GM21737 (cell line): ENCODE data around the gene SMG1.
A peak's percentile ranks its signal among the peaks of the same experiment; 100 is the strongest.
"Not testable (repeated sequence)": the region's sequence is repeated elsewhere in the genome, so short reads cannot be mapped to it uniquely, and the experiment has no call there.

Experiments used
- ATAC-seq: cut with Tn5 transposase; IDR thresholded peaks from one replicate; pipeline ENCODE4 v1.9.1; 2021; ENCODE audit warnings: mild to moderate bottlenecking, moderate library complexity; ENCODE audit not compliant: unreplicated experiment

SMG1 gene

DNA sequence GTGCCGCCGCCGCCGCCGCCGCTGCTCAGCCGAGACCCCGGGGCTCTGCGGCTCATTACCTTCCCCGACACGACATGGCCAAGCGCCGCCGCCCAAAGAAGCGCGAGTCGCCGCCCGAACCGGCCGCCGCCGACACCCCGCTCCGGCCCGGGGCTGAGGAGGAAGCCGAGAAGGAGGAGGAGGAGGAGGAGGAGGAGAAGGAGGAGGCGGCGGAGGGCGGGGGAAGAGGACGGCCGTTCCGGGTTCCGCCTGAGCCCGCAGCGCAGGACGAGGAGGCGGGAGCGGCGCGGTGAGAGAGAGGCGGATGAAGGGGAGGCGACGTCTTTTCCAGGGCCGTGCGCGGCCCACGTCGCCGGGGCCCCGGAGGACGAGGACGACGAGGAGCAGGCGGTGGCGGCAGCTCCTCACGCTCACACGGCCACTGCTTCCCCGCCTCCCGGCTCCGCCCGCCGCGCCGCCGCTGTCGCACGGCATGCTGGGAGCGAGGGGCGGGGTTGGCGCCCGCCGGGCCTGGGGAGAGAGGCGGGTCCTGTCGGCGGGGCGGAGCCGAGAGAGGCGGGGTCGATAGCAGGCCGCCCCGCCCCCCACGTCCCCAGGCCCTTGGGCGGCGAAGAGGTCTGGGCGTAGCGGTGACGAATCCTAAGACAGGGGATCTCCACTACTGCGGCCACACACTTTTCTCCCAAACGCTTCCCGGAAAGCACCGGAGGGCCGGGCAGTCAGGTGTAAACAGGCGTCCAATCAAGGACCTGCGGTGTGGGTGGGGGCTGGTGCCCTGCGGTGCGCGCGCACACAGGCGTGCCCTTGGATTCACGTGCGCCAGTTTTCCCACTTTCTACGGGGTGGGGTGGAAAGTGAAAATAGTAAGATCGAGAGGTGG lies at the start of gene SMG1:
SMG1 (minus strand) TSS at position 423 of the 880 bp plus-strand sequence; CDS start at position 56, 367 bp downstream.
- ATAC-seq = peak; percentile 88

DNA sequence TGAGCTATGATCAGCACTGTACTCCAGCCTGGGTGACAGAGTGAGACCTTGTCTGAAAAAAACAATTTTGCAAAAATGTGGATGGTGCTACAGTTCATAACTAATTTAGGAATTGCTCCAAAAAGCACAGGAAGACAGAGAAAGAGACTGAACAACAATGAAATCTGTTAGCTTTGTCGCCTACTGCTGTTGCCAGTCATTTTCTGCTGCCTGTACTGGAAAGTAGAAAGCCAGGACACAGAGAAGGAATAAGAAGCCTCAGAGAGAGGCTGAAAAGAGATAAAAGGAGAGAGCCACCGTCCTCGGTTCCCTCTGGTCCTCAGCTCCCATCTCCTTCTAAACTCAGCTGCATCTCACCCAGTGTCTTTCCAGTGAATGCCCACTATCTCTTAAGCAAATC lies 48.9 kb upstream of the SMG1 start:
- no peak for ATAC-seq

DNA sequence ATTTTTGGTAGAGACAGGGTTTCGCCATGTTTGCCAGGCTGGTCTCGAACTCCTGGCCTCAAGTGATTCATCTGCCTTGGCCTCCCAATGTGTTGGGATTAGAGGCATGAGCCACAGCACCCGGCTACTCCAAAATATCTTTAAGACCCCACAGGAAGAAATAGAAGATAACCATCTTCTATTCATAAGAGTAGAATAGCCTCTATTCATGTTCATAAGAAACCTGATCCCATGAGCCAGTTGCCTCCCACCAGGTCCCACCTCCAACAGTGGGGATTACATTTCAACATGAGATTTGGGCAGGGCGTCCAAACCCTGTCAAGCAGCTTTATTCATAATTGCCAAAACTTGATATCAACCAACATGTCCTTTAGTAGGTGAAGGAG lies 43.6 kb upstream of the SMG1 start:
- no peak for ATAC-seq

DNA sequence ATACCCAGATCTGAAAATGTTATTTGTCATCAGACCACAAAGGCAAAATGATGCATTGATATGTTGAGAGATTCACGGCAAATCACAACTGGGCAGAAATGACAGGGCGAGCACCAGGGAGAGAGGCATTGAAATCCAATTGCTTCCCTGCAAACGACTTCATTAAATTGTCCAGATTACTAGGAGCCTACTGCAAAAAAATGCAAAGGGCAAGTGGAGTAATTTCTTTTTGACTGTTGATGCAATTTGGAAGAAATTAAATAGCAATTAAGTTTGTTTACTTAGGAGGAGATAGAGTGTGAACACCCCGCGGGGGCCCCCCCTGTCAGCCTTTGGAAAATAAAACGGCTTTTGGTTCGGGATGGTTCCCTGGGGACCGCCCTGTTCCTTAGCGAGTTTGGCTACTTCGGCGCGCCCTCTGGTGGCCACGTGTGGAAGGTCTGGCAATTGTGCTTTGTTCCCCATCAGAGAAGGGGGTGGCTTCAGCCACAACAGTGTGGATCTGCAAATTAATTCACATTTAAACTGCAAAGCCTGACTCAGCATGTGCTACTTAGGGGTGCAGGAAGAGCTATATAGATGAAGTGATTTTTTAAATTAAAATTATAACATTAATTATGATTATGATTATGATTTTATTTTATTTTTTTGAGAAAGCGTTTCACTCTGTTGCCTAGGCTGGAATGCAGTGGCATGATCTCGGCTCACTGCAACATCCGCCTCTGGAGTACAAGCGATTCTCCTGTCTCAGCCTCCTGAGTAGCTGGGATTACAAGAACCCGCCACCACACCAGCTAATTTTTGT lies 43.0 kb upstream of the SMG1 start:
- no peak for ATAC-seq

DNA sequence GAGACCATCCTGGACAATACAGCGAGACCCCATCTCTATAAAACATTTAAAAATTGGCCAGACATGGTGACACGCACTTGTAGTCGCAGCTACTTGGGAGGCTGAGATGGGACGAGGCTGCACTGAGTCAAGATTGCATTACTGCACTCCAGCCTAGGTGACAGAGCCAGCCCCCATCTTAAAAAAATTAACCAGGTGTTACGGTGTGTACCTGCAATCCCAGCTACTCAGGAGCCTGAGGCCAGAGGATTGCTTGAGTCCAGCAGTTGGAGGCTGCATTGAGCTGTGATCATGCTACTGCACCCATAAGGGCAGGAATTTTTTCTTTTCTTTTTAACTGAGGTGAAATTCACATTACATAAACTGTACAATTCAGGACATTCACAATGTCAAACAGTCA lies 40.6 kb upstream of the SMG1 start:
- no peak for ATAC-seq

DNA sequence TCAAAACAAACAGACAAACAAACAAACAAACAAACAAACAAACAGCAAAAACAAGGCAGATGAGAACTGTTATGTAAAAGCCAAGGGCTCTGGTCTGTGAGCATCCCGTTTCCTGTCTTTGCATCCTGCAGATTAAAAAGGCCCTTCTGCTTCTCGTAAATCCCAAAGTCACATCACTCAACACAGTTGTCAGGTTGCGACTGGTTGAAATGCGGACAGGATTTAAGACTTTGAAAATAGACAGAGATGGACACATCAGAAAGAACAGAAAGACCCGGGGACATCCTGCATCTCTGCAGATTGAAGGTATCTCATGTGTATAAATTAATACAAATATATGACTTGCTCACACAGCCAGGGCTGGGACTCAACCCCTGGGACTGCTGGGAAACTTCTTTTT lies 39.3 kb upstream of the SMG1 start:
- no peak for ATAC-seq

DNA sequence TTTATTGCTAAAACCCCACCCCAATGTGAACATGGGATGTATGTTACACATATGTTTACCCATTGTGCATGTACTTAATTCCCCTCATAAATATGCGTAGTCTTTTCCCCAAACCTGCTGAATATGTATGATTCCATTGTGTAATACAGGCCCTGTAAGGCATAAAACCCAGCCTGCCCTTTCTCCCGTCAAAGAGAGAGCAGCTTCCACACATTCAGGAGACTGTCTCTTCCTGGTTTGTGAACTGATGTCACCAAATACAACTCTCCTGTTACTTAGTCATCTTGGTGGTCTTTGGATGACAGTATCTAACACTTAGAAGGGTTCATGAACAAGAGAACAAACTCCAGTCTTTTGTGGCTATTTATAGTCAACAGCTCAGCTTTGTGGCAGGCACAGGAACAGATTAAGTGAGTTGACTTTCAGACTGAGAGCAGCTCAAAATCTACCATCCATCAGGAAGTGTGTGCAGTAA lies 32.9 kb upstream of the SMG1 start:
- no peak for ATAC-seq

DNA sequence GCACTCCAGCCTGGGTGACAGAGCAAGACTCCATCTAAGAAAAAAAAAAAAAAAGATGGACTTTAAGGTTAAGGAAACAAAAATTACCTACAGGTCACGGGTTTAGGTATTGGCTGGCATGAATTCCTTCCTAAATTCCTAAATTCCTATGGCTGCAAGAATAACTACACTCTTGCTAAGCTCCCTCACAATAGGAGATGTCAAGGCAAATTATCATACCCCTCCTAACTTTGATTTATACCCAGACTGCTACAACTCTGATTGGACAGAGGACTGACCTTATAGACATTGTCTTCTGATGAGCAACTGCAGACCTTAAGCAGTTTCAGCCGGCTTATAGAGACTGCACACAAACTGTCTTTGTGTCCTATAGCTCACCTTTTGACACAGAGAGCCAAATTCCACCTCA lies 32.4 kb upstream of the SMG1 start:
- ATAC-seq = no peak

DNA sequence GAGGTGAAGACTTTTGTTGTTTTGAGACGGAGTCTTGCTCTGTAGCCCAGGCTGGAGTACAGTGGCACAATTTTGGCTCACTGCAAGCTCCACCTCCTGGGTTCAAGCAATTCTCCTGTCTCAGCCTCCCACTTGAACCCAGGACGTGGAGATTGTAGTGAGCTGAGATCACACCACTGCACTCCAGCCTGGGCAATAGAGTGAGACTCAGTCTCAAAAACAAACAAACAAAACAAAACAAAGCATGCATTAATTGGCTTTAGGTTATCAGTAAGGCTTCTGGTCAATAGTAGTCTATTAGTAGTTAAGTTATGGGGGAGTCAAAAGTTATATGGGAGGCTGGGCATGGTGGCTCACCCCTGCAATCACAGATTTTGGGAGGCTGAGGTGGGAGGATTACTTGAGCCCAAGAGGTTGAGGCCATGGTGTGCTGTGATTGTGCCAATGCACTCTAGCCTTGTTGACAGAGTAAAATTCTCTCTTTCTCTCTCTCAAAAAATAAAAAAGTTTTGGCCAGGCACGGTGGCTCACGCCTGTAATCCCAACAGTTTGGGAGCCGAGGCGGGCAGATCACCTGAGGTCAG lies 30.5 kb upstream of the SMG1 start:
- not testable (repeated sequence) for ATAC-seq

DNA sequence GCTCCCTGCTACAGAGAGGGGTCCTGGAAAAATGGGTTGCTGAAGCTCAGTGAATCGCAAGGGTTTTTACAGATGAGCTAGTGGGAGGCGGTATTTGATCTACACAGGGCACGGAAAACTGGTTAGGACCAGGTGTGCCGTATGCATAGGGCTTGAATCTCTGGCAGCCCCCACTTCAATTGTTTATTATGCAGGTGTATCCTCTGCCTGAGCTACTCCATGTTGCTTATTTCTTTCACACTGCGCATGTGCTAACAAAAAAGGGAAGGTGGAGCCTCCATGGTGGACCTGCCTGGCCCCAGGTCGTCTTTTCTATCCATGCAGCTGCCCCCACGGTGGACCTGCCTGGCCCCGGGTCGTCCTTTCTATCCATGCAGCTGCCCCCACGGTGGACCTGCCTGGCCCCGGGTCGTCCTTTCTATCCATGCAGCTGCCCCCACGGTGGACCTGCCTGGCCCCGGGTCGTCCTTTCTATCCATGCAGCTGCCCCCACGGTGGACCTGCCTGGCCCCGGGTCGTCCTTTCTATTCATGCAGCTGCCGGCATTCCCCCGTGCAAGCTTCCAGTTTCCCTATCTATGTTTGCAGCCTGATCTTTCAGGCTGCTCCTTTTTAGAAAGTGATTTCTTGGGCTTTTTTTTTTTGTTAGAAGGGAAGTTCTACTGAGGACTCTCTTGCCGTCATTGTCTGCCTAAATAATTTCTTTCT lies 29.8 kb upstream of the SMG1 start:
- ATAC-seq = not testable (repeated sequence)

DNA sequence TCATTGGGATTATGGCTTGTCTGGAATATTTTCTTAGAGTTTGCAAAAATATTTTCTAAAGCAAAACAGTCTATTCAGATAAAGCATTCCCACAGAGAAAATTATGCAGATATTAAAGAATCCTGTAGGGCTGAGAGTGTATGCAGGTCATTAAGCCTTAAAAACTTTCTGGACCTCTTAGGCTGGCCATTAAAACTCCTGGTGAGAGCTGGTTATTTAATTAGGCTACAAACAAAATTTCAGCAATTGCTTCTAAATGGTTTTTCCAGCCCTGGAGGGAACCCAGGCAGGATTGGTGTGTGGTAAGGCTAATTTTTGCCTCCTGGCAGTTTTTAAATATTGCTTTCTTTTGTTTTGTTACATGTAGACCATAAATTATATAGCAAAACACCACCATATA lies 27.3 kb upstream of the SMG1 start:
- no peak for ATAC-seq

DNA sequence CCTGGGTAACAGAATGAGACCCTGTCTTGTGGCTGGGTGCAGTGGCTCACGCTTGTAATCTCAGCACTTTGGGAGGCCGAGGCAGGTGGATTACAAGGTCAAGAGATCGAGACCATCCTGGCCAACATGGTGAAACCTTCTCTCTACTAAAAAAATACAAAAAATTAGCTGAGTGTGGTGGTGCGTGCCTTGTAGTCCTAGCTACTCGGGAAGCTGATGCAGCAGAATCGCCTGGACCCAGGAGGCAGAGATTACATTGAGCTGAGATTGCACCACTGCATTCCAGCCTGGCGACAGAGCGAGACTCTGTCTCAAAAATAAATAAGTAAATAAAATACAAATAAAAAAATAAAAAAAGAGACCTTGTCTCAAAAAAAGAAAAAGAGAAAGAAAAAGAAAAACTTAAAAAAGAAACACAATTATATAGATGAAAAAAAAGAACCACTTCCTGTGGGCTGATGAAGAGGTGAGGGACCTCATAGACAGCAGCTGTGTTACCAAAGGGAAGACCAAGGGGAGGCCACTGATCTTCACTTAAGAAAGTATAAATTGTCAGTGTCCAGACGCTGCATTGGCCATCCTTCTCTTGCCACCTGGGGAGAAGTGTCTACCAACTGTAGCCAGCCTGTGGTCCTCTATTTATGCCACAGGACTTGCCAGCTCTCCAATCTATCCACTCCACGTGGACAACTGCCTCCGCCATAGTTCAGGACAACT lies 24.4 kb upstream of the SMG1 start:
- ATAC-seq = no peak

DNA sequence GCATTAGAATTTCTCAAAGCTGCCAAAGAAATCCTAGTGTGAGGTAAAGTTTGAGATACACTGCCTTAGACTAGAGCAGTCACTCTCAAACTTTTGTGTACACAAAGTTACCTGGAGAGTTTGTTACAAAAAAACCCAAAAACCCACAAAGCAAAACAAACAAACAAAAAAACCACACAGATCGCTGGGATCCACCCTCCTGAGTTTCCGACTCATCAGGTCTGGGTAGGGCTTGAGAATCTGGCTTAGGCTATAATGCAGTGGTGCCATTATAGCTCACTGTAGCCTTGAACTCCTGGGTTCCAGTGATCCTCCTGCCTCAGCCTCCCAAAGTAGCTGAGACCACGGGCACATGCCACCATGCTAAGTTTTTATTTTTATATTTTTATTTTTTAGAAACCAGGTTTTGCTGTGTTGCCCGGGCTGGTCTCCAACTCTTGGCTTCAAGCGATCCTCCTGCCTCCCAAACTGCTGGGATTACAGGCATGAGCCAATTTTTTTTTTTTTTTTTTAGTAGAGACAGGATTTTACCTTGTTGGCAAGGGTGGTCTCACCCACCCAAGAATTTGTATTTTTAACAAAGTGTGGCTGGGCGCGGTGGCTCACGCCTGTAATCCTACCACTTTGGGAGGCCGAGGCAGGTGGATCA lies 22.3 kb upstream of the SMG1 start:
- no peak for ATAC-seq

DNA sequence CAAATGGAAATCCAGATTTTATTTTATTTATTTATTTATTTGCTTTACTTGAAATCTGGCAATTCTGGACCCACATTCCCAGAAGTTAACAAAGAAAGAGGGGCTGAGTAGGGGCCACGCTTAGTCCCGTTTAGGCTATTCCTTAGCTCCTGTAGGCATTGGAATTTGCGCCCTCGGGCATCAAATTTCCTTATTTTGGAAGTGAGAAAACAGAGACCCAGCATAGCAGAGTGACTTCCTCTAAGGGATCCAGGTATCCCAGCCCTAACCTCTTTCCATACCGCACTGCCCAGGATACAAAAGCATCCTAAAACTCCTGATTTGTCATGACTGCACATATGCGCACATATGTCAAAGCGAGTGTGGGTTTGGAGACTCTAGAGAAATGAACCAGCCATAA lies 19.0 kb upstream of the SMG1 start:
- no peak for ATAC-seq

DNA sequence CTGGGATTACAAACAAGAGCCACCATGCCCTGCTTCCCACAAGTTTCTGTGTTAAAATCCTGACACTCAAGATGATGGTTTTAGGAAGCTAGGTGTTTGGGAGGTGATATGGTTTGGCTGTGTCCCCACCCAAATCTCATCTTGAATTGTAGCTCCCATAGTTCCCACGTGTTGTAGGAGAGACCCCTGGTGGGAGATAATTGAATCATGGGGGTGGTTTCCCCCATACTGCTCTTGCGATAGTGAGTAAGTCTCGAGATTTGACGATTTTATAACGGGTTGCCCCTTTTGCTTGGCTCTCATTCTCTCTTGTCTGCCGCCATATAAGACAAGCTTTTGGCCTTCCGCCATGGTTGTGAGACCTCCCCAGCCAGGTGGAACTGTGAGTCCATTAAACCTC lies 17.2 kb upstream of the SMG1 start:
- no peak for ATAC-seq

DNA sequence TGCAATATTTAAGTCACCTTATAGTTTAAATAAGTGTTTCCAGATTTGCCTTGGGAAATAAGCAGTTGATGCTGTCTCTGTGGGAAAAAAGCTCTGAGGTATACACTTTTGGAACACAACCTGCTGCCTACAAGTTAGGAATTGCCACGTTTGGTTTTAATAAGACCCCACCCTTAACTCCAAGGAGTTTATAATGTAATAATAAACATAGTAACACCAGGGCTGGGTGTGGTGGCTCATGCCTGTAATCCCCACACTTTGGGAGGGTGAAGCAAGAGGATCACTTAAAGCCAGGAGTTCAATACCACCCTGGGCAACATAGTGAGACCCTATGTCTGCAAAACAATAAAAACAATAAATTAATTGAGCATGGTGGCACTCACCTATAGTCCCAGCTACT lies 15.9 kb upstream of the SMG1 start:
- ATAC-seq = no peak

DNA sequence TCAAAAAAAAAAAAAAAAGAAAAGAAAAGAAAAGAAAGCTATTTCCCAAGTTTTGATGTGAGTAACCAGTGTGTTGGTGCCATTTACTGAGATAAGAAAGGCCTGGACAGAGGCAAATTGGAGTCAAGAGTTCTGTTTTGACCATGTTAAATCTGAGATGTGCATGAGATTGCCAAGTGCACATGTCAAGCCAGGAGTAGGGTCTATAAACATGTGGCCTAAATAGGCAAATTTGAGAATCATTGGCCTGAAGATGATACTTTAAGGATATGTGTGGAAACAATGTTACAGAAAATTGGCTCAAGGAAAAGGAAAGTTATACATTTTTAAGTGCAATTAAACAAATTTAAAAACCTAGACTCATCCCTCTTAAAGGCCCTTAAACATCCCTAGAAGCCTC lies 15.3 kb upstream of the SMG1 start:
- ATAC-seq = no peak

DNA sequence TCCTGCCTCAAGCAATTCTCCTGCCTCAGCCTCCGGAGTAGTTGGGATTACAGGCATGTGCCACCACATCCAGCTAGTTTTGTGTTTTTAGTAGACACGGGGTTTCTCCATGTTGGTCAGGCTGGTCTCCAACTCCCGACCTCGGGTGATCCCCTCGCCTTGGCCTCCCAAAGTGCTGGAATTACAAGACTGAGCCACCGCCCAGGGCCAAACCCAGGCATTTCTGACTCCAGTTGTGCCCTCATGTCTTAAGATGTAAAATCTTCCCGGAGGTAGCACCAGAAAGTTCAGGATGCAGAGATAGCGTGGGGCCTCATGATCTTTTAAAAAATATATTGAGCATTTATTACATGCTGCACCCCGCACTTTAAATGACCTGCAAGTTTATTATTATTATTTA lies 12.8 kb upstream of the SMG1 start:
- ATAC-seq = no peak

DNA sequence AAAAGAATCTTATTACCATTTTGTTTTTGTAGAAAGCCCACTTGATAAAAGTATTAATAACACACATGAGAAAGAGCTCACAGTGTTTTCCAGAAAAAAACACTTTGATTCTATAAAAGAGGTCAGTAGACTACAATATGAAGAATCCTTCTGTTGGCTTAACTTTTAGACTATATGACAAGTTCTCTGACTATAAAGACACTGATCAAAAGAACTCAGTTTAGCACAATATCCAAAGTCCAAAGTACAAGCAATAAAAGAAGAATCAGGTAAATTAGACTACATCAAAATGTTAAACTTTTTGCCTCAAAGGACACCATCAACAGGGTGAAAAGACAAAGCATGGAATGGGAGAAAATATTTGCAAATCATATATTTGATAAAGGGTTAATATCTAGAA lies 11.2 kb upstream of the SMG1 start:
- ATAC-seq = no peak
